ENCODE data around the gene RPL21. TPM values are rescaled to one million over a fixed set of nuclear protein-coding genes. Genes with fewer than 3 reads are reported as not detected.

RPL21 gene
- total RNA-seq, 2 experiments from 2014 or later, result 1,401 to 1,445 TPM

DNA sequence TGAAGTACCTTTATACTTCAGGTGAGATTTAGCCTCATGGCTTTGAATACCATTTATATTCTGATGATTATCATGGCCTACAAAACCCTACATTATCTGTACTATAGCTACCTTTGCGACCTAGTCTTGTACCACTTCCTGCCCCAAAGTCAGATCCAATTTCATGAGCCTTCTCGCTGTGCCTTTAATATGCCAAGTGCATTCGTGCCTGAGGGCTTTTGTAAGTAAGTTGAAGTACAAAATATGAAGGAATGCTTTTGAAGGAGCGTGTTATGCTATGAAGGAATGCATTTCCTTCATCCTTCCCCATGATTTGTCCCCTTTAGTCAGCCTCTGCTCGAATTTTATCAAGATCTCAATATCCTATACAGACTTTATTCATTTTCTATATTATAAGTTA lies 10.0 kb downstream of the RPL21 start:
- POLR2A ChIA-PET, result interaction anchor here (1.2 kb wide), 1 partner anchor 165 kb away, joined by 3 read pairs; no protein-coding TSS in a partner anchor
- peak overlapping the region; percentile 81 for H3K27ac Mint-ChIP-seq

DNA sequence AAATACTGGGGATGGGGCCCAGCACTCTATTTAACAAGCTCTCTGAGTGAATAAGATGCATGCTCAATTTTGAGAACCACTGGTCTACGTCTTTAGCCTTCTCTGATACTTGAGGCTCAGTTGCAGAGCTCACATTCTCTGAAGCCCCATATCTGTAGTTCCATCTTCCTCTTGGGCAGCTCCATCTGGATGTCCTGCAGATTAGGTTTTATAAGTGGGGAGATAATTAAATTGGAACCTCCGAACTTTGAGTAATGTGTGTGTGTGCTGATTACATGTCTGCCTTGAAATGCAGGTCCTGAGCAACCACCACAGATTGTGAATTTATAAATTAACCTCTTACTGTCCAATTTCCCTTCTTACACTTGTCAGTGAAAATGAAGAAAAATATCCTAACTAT lies 12.1 kb downstream of the RPL21 start:
- ATAC-seq (no peak), DNase-seq (no peak)
- Mint-ChIP-seq H3K4me1 (ENCODE audit: low read depth) (peaks cover 52% of the 10 kb centered on the region), H3K27me3 (no peaks in the 10 kb centered on the region), H3K9me3 (no peaks in the 10 kb centered on the region), H3K27ac (peak overlapping the region; percentile 28), H3K4me3 (no peak overlapping the region), H3K36me3 (ENCODE audit: low read depth) (peaks cover 33% of the 10 kb centered on the region)
- TF ChIP-seq, protein P1, sequence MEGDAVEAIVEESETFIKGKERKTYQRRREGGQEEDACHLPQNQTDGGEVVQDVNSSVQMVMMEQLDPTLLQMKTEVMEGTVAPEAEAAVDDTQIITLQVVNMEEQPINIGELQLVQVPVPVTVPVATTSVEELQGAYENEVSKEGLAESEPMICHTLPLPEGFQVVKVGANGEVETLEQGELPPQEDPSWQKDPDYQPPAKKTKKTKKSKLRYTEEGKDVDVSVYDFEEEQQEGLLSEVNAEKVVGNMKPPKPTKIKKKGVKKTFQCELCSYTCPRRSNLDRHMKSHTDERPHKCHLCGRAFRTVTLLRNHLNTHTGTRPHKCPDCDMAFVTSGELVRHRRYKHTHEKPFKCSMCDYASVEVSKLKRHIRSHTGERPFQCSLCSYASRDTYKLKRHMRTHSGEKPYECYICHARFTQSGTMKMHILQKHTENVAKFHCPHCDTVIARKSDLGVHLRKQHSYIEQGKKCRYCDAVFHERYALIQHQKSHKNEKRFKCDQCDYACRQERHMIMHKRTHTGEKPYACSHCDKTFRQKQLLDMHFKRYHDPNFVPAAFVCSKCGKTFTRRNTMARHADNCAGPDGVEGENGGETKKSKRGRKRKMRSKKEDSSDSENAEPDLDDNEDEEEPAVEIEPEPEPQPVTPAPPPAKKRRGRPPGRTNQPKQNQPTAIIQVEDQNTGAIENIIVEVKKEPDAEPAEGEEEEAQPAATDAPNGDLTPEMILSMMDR (IDR thresholded peaks at IDR 0.05), result no peak
- ChIA-PET CTCF (interaction anchor here (1.2 to 1.3 kb wide), 2 partner anchors 96 to 98 kb away, joined by 3 read pairs; no protein-coding TSS in a partner anchor), POLR2A (interaction anchor here (1.2 to 1.6 kb wide), 3 partner anchors 10 to 16 kb away, joined by 3 to 5 read pairs (median 3); no protein-coding TSS in a partner anchor)
- intact Hi-C loops (cut with micrococcal nuclease), result no loop called here

More for the DNA sequence above, 10.0 kb downstream of the RPL21 start:
- Mint-ChIP-seq H3K9me3 (no peaks in the 10 kb centered on the region), H3K4me3 (no peak overlapping the region), H3K4me1 (ENCODE audit: low read depth) (peaks cover 69% of the 10 kb centered on the region), H3K36me3 (ENCODE audit: low read depth) (peaks cover 54% of the 10 kb centered on the region), H3K27me3 (no peaks in the 10 kb centered on the region)
- CTCF ChIA-PET, result interaction anchor here (1.3 kb wide), 1 partner anchor 276 kb away, joined by 3 read pairs; no protein-coding TSS in a partner anchor
- TF ChIP-seq, protein P1 (IDR thresholded peaks at IDR 0.05), result no peak
- DNase-seq (no peak), ATAC-seq (no peak)
- intact Hi-C loops (cut with micrococcal nuclease), result no loop called here

GRCh38 chr13:27264181-27264580 lies 12.8 kb downstream of the RPL21 start:
- Mint-ChIP-seq H3K9me3 (no peaks in the 10 kb centered on the region), H3K36me3 (ENCODE audit: low read depth) (peaks cover 26% of the 10 kb centered on the region), H3K27me3 (no peaks in the 10 kb centered on the region), H3K4me3 (no peak overlapping the region), H3K4me1 (ENCODE audit: low read depth) (peaks cover 44% of the 10 kb centered on the region), H3K27ac (peak overlapping the region; percentile 11)
- ChIA-PET CTCF (interaction anchor here (0.9 to 1.0 kb wide), 2 partner anchors 34 to 279 kb away, joined by 3 read pairs; no protein-coding TSS in a partner anchor), POLR2A (interaction anchor here (1.6 kb wide), 1 partner anchor 13 kb away, joined by 3 read pairs; no protein-coding TSS in a partner anchor)
- intact Hi-C loops (cut with micrococcal nuclease), result no loop called here
- DNase-seq (peak; percentile 25), ATAC-seq (no peak)
- TF ChIP-seq, protein P1 (IDR thresholded peaks at IDR 0.05), result no peak

DNA sequence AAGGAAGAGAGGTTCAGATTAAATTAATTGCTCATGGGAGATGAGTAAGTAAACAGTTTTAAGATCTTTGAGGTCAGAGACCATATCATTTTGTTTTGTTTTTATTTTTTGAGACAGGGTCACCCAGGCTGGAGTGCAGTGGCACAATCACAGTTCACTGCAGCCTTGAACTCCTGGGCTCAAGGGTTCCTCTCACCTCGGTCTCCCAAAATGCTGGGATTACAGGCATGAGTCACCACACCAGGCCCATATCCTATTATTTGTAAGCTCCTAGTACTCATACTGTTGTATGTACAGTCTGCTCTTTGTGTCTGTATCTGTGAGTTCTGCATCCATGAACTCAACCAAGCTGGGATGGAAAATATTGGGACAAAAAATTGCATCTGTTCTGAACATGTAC lies 13.3 kb downstream of the RPL21 start:
- CTCF ChIA-PET, result interaction anchor here (0.9 to 1.0 kb wide), 2 partner anchors 34 to 279 kb away, joined by 3 read pairs; no protein-coding TSS in a partner anchor
- Mint-ChIP-seq H3K4me1 (ENCODE audit: low read depth) (peaks cover 40% of the 10 kb centered on the region), H3K4me3 (no peak overlapping the region), H3K27me3 (no peaks in the 10 kb centered on the region), H3K27ac (peak overlapping the region; percentile 11), H3K36me3 (ENCODE audit: low read depth) (peaks cover 22% of the 10 kb centered on the region), H3K9me3 (no peaks in the 10 kb centered on the region)
- DNase-seq (no peak), ATAC-seq (no peak)
- POLR2A ChIA-PET, result interaction anchor here (1.6 to 8.9 kb wide), 2 partner anchors 8 to 12 kb away, joined by 3 to 93 read pairs; no protein-coding TSS in a partner anchor
- TF ChIP-seq, protein P1 (IDR thresholded peaks at IDR 0.05), result no peak
- intact Hi-C loops (cut with micrococcal nuclease), result loop anchor here (5.0 kb wide), 1 partner anchor 83 kb away; no protein-coding TSS in a partner anchor

DNA sequence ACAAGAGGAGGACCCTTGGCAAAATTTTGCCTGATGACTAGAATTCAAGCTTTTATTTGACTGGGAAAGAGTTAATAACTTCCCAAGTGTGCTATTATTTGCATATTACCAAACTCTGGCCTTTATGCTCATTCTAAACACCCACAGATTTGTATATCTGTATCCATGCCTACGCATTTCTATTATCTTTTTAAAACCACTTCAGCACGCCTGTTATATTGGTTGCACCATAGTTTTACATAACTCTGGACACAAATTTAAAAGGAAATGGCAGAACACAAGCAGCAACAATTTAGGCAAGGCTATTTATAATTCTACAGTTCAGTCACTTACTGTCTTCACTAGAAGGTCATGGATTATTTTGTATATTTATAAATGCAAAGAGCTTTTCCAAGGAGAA lies 15.6 kb downstream of the RPL21 start:
- DNase-seq (no peak), ATAC-seq (no peak)
- POLR2A ChIA-PET, result interaction anchor here (1.2 to 8.9 kb wide), 2 partner anchors 10 to 67 kb away, joined by 3 to 93 read pairs; no protein-coding TSS in a partner anchor
- peaks cover 24% of the 10 kb centered on the region for H3K4me1 Mint-ChIP-seq (ENCODE audit: low read depth)
- H3K4me3 Mint-ChIP-seq, result no peak overlapping the region
- TF ChIP-seq, protein P1 (IDR thresholded peaks at IDR 0.05), result no peak
- no peaks in the 10 kb centered on the region for H3K27me3 Mint-ChIP-seq
- H3K9me3 Mint-ChIP-seq, result no peaks in the 10 kb centered on the region
- H3K27ac Mint-ChIP-seq, result no peak overlapping the region
- H3K36me3 Mint-ChIP-seq (ENCODE audit: low read depth), result peaks cover 7% of the 10 kb centered on the region
- intact Hi-C loops (cut with micrococcal nuclease), result loop anchor here (5.0 kb wide), 1 partner anchor 80 kb away; no protein-coding TSS in a partner anchor
- CTCF ChIA-PET, result interaction anchor here (1.0 to 2.5 kb wide), 4 partner anchors 10 to 95 kb away, joined by 3 to 7 read pairs (median 3); no protein-coding TSS in a partner anchor

All from activated CD8-positive, alpha-beta T cell treated with anti-CD3 and anti-CD28 coated beads for 36 hours (primary cell).